Activated T-helper 1 cell treated with anti-CD3 and anti-CD28 coated beads, Interleukin-12 subunit alpha, Interleukin-12 subunit beta, Interleukin-2, Interleukin-4 antibody, amounts not matched to agents 30 ng/mL and 10 ng/mL and 1 ng/mL, durations not matched to agents 14 hours and 24 hours and 36 hours (primary cell): ENCODE data around the gene PGC. TPM values are rescaled to one million over a fixed set of nuclear protein-coding genes. Genes with fewer than 3 reads are reported as not detected.

Source experiments
- DNase-seq: peaks from one replicate; pipeline ENCODE4 v3.0.0; 2021; ENCODE audit warnings: low spot score
- H3K27ac Mint-ChIP-seq: one replicate; pipeline ENCODE4 v1.8.0; 2021; ENCODE audit warnings: mild to moderate bottlenecking, mixed read lengths
- H3K27me3 Mint-ChIP-seq: one replicate; pipeline ENCODE4 v1.8.0; 2022; ENCODE audit warnings: mild to moderate bottlenecking, moderate library complexity, mixed read lengths; ENCODE audit not compliant: insufficient read depth
- H3K36me3 Mint-ChIP-seq: one replicate; pipeline ENCODE4 v1.8.0; 2021; ENCODE audit warnings: low read depth, mixed read lengths
- H3K4me1 Mint-ChIP-seq: one replicate; pipeline ENCODE4 v1.8.0; 2021; ENCODE audit warnings: low read depth, mixed read lengths
- H3K4me3 Mint-ChIP-seq: one replicate; pipeline ENCODE4 v1.8.0; 2021; ENCODE audit warnings: mild to moderate bottlenecking, moderate library complexity, mixed read lengths
- H3K9me3 Mint-ChIP-seq: one replicate; pipeline ENCODE4 v1.8.0; 2021; ENCODE audit warnings: mixed read lengths
- intact Hi-C: fragments of 100-400 bp; cut with micrococcal nuclease; formaldehyde crosslinking; loops from one replicate; pipeline ENCODE4 v1.15.1; 2024
- total RNA-seq: library from RNA; stranded (reverse); gene quantifications from 2 replicates; pipeline ENCODE4 v1.2.3, GENCODE V29; 2022

The PGC gene
- total RNA-seq, 1 donor from 2014 or later: 0.60 TPM

DNA sequence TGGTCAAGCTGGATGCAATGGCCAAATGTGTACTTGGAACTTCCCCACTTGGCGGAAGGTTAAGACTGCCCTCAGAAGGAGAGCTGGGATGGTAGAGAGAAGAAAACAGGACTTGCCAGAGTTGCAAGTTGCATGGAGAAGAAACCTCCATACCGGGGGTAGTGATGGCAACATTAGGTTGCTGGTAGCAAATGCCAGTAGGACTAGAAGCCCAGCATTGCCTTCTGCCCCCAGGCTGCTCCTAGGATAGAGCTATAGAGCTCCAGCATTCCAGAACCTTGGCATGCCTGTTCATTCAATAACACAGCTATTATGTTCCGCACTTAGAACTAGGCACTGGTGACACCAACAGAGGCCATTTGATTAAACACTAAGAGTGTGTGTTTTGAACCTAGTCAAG is 38.3 kb downstream of the PGC start:
- Mint-ChIP-seq H3K27ac (no peak overlapping the region), H3K9me3 (no peaks in the 10 kb centered on the region), H3K4me1 (peaks cover 27% of the 10 kb centered on the region), H3K36me3 (no peaks in the 10 kb centered on the region), H3K27me3 (no peaks in the 10 kb centered on the region), H3K4me3 (no peak overlapping the region)
- intact Hi-C loops: no loop called here
- DNase-seq: no peak

DNA sequence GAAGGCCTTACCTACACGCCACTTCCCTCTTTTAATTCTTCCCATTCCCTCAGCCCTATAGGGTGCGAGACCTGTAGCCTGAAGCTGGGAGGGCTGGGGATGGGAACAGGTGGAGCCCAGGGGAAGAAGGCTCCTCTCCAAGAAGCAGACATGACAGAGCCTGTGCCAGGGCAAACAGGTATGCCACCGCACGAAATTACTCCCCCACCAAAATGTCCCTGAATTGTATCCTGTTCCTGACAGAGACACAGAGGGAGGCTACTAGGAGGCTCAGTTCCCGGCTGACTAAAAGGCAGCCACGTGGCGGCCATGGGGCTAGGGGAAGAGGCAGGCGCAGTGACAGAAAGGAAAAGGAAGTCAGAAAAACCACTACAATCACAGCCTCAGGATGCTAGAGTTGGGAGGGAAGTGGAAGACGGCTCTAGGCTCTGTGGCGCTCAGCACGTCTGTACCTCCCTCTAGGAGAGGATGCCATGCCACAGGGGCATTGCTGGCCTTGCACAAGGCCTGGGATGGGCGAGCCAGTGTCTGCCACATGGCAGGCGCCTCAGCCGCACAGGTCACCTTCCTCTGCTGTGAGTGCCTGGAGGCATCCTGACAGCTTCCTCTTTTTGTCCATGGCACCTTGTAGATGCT is 39.5 kb downstream of the PGC start:
- DNase-seq: peak; percentile 16
- H3K4me1 Mint-ChIP-seq: peaks cover 27% of the 10 kb centered on the region
- no peaks in the 10 kb centered on the region for H3K27me3 Mint-ChIP-seq
- intact Hi-C loops: loop anchor here (1.0 kb wide), 1 partner anchor 28 kb away; the partner anchor contains the start of gene TFEB
- H3K36me3 Mint-ChIP-seq: no peaks in the 10 kb centered on the region
- peak overlapping the region; percentile 83 for H3K27ac Mint-ChIP-seq
- peak overlapping the region; percentile 35 for H3K4me3 Mint-ChIP-seq
- H3K9me3 Mint-ChIP-seq: no peaks in the 10 kb centered on the region

DNA sequence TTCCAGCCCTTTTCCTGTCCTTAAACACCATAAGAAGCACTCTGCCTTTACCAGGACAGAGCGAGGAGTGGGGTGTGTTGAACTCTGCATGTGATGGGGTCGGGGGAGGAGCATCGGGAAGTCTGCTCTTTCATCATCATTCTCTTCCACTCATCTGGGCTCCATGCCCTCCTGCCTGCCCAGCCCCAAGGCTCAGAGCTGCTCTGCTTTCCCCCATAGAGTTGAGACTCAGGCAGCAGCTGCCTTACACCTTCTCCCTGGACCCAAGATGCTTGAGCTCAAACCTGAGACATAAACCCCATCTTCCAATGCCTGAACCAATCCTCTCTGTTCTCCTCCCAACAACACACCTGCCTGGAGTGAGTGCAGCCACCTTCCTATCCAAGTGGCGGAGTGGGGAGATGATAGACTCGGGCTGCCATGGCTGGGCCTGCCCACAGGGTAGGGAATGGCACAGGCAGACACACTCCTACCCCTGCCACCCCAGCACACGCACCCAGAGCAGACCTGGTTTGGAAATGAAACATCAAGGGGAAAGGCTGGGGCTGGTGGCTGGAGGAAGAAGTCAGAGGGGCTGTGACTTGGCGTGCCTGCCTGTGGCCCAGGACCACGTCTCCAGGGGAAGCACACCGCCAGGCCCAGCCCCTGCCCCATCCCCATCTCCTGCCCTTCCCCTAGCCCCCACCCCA is 40.2 kb downstream of the PGC start:
- Mint-ChIP-seq H3K36me3 (no peaks in the 10 kb centered on the region), H3K27me3 (no peaks in the 10 kb centered on the region), H3K4me3 (peak overlapping the region; percentile 4), H3K4me1 (peaks cover 27% of the 10 kb centered on the region), H3K27ac (peak overlapping the region; percentile 83), H3K9me3 (no peaks in the 10 kb centered on the region)
- no peak for DNase-seq
- intact Hi-C loops: loop anchor here (1.0 kb wide), 1 partner anchor 28 kb away; the partner anchor contains the start of gene TFEB

DNA sequence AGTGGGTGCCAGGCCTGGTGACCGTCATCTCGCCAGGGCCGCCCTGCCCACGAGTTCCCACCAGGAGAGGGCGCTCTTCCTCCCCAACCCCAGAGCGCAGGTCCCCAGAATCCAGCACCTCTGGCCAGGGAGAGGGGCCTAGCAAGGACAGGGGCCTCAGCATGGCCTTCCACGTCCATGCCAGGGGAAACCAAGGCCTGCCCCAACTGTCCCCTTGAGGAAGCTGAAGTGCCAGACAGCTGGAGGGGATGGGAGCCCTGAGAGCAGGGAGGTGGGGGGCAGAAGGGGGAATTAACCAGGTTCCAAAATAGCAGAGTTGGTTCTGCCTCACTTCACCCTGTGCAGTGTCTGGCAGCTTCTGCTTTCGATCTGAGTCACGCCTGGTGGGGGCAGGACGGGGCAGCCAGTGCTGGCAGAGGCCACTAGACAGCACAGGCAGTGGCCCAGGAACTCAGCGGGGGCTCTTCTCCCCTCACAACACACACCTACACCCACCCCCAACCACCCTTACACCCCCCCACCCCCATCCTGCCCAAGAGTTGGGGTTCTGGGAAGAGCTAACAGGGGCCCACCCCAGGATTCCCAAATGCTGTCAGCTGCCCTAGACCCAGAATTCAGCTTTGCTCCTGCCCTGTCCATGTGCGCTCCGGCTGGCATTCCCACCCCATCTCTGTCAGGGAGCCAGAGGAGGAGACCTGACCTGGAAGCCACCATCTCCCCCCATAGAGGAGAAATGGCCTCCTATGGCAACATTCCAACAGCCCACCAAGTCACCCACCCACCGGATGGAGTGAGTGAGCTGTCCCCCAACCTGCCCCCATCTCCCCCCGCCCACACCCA is 41.0 kb downstream of the PGC start:
- no peaks in the 10 kb centered on the region for H3K27me3 Mint-ChIP-seq
- DNase-seq: peak; percentile 54
- intact Hi-C loops: no loop called here
- no peaks in the 10 kb centered on the region for H3K36me3 Mint-ChIP-seq
- no peaks in the 10 kb centered on the region for H3K9me3 Mint-ChIP-seq
- no peak overlapping the region for H3K4me3 Mint-ChIP-seq
- peak overlapping the region; percentile 83 for H3K27ac Mint-ChIP-seq
- peaks cover 27% of the 10 kb centered on the region for H3K4me1 Mint-ChIP-seq

DNA sequence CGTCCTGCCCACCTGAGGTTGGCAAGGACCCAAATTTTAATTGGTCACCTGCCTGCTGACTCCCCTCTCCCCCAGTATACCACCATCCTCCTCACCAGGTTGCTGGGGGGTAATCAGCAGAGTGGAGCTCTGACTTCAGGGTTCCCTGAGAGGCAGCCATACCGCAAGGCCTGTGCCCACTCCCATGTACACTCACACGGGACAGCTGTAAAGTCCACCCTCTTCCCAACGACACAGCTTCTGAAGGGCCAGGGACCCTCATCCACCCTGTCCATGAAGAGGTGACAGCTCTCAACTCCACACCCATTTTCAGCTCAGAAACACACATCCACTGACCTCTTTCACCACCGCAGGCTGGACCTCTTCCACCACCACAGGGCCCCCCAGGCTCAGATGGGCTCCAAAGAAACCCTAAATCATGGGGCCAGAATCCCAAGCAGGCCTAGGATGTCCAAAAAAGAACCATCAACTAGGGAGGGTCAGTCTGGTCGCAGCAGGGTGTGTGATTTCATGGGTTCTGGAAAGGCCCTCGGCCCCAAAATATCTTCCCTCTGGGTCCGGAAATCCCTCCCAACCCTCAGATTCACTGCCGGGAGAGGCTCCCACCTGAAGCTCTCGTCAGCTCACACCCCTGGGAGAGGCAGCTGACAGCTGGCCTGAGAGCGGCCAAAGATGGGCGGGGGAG is 41.7 kb downstream of the PGC start:
- H3K27ac Mint-ChIP-seq: no peak overlapping the region
- H3K4me3 Mint-ChIP-seq: no peak overlapping the region
- H3K36me3 Mint-ChIP-seq: no peaks in the 10 kb centered on the region
- peaks cover 27% of the 10 kb centered on the region for H3K4me1 Mint-ChIP-seq
- no peaks in the 10 kb centered on the region for H3K27me3 Mint-ChIP-seq
- intact Hi-C loops: no loop called here
- no peaks in the 10 kb centered on the region for H3K9me3 Mint-ChIP-seq
- DNase-seq: no peak

DNA sequence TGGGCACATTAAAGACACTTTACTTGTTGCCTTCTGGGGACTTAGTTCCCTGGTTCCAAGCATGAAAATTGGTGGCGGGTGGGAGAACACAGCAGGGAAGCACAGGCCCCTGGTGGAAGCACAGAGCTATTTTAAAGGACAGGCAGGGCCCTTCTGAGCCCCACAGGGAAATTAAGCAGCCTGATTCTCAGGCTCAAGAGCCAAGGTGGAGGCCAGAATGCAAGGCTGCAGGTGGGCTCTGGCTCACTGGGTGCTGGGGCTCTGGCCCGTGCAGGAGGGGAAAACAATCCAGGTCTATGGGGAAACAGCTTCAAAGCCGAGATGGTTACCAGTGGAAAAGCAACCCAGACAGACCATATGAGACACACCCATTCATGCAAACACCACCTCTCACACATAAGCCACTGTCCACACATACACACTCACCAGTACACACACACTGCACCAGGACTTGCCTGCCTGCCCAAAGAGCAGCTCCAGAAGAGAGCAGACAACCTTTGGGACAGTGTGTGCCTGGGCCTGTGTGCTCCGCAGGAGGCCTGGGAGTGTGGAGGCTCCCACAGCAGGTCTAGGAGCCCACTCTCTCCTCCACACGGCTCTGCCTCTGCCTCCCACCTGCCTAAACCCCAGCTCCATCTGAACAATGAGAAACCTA is 42.4 kb downstream of the PGC start:
- H3K4me1 Mint-ChIP-seq: peaks cover 27% of the 10 kb centered on the region
- DNase-seq: no peak
- no peaks in the 10 kb centered on the region for H3K9me3 Mint-ChIP-seq
- intact Hi-C loops: no loop called here
- H3K4me3 Mint-ChIP-seq: no peak overlapping the region
- no peaks in the 10 kb centered on the region for H3K27me3 Mint-ChIP-seq
- peak overlapping the region; percentile 48 for H3K27ac Mint-ChIP-seq
- H3K36me3 Mint-ChIP-seq: no peaks in the 10 kb centered on the region

DNA sequence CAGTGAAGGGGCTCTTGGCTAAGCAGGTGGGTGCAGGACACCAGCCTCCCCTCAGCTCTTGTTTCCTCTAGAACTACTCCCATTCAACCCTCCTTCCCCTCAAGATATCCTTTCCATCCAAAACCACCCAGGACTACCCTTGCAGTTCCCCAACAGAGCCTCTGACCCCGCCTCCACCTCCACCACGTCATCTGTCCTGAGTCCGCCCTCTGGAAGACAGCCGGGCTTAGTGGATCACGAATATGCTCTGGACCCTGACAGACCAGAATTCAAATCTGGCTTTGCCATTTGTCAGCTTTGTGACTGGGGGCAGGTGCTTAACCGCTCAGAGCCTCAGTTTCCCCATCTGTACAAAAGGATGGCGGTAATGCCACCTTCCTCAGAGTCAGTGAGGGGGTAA is 43.2 kb downstream of the PGC start:
- peaks cover 27% of the 10 kb centered on the region for H3K4me1 Mint-ChIP-seq
- H3K4me3 Mint-ChIP-seq: no peak overlapping the region
- H3K9me3 Mint-ChIP-seq: no peaks in the 10 kb centered on the region
- no peaks in the 10 kb centered on the region for H3K27me3 Mint-ChIP-seq
- no peaks in the 10 kb centered on the region for H3K36me3 Mint-ChIP-seq
- intact Hi-C loops: no loop called here
- no peak overlapping the region for H3K27ac Mint-ChIP-seq
- no peak for DNase-seq

DNA sequence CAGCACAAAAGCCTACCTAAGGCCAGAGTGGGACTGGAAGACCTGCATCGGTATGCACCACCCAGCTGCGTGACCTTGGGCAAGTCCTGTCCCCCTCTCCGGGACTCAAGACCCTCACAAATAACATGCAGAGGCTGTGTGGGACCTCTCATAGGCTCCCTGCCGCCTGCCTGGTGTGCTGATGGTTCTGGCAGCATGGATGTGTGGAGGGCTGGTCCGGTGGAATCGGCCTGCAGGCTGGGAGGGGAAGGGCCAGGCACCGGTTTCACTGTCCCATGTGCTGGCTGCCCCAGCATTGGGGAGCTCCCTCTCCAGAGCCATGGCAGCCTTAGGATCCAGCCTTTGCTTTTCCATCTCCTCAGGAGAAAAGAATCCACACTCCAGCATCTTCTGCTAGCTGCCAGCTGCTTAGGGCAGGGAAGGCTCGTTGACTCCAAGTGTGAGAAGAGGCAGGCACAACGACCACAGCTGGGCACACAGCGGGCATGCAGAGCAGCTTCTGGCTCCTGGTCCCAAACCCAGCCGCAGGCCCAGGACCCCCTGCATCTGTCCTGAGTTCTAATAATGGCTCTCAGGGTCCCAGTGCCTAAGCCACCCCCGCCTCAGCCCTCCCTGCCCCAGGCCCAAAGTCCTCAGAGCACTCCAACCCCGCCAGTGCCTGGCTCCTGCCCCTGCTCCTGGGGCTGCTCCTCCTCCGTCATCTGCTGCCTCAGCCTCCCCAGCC is 44.3 kb downstream of the PGC start:
- no peak for DNase-seq
- no peaks in the 10 kb centered on the region for H3K36me3 Mint-ChIP-seq
- H3K27me3 Mint-ChIP-seq: no peaks in the 10 kb centered on the region
- H3K4me1 Mint-ChIP-seq: peaks cover 19% of the 10 kb centered on the region
- no peaks in the 10 kb centered on the region for H3K9me3 Mint-ChIP-seq
- no peak overlapping the region for H3K4me3 Mint-ChIP-seq
- intact Hi-C loops: no loop called here
- H3K27ac Mint-ChIP-seq: no peak overlapping the region

DNA sequence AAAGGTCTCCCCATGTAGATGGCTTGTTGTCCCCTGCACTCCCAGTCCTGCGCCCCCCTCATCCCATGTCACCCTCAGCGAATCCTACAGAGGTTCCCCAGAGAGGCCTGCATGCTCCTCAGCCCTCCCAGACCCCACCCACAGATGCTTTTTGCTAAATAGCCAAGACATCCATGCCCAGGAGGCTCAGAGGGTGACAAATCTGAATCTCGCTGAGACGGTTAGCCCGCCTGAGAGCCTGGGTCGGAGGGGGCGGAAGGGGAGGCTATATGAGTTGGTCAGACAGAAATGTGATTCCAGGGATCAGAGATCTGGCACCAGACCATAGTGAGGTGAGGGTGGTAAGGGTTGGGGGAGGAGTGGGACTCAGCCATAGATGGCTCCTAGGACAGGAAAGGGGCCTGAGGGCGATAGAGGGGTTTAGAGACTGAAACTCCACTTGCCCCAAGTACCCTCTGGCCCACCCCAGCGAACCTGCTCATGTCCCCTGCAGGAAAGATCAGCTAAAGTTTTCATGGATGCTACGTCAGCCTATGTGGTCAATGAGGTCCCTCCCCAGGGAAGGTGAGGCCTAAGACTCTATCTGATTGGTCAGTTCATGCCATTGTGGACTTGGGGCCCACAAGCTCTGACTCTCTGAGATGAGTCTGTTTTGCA is 45.0 kb downstream of the PGC start:
- H3K9me3 Mint-ChIP-seq: no peaks in the 10 kb centered on the region
- H3K4me3 Mint-ChIP-seq: no peak overlapping the region
- no peaks in the 10 kb centered on the region for H3K36me3 Mint-ChIP-seq
- H3K4me1 Mint-ChIP-seq: peaks cover 12% of the 10 kb centered on the region
- H3K27ac Mint-ChIP-seq: no peak overlapping the region
- DNase-seq: no peak
- no peaks in the 10 kb centered on the region for H3K27me3 Mint-ChIP-seq
- intact Hi-C loops: no loop called here

DNA sequence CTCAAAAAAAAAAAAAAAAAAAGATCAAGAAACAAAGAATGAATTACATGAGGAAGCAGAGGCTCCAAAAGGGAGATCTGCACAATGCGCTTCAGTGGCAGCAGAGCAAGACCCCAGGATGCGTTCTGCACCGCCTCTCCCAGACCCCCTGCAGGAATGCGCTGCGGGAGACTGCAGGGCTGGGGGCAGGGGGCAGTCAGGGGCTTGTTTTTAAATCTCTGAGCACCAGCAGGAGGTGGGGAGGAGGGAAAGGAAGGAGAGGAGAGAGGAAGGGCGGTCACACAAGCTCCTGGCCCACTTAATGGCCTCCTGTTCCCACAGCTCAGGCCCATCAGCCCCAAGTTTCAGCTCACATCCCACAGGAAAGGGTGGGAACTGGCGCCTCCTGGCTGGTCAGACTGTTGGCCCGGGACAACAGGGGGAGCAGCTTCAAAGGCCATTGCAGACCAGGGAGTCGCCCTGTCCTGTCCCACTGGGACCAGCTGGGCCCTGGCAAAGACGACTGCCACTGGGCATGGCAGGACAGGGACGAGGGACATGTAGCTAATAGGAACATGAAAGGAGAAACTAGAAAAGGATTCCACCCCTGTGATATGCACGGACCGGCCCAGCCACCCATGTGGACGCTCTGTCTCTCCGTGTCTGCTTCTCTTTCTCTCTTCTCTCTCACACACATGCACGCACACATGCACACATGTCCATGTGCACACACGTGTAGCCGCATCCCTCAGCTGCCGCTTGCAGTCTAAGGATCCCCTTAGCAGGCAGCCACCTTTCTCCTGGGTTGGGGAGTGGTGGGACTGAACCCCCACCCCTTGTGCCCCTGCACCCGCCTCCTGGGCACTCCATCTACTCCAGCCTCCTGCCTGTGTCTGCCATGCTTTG is 46.5 kb downstream of the PGC start:
- Mint-ChIP-seq H3K9me3 (no peaks in the 10 kb centered on the region), H3K27me3 (no peaks in the 10 kb centered on the region), H3K27ac (no peak overlapping the region), H3K36me3 (no peaks in the 10 kb centered on the region), H3K4me3 (no peak overlapping the region), H3K4me1 (no peaks in the 10 kb centered on the region)
- intact Hi-C loops: no loop called here
- DNase-seq: no peak

DNA sequence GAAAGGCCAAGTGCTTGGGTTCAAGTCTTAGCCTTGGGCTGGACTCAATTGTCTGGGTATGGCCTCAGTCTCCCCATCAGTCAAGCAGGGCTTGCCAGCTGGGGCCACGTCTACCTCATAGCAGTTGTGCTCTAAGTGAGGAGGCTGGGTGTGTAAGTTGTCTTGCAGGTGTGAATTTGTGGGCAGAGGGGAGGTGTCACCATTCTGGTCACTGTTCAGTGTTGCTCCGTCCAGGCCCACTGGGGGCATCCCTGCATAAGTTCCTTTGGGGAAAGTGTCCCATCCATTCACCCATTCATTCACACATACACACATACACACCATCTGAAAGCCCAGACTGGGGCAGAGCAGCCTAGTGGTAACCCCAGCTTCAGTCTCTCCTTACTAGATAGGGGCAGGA is 48.1 kb downstream of the PGC start:
- no peaks in the 10 kb centered on the region for H3K9me3 Mint-ChIP-seq
- no peaks in the 10 kb centered on the region for H3K36me3 Mint-ChIP-seq
- H3K27me3 Mint-ChIP-seq: no peaks in the 10 kb centered on the region
- H3K4me3 Mint-ChIP-seq: no peak overlapping the region
- intact Hi-C loops: no loop called here
- no peaks in the 10 kb centered on the region for H3K4me1 Mint-ChIP-seq
- no peak overlapping the region for H3K27ac Mint-ChIP-seq
- DNase-seq: no peak
